CD4-positive, alpha-beta T cell treated with Interleukin-6 at 100 ng/mL for 8 hours (primary cell): ENCODE results near the gene SAMD13.

Experiments used
- DNase-seq: peaks from one replicate; pipeline ENCODE4 v3.0.0-alpha.2; 2020; ENCODE audit warnings: mixed read lengths, low spot score

The SAMD13 gene

DNA sequence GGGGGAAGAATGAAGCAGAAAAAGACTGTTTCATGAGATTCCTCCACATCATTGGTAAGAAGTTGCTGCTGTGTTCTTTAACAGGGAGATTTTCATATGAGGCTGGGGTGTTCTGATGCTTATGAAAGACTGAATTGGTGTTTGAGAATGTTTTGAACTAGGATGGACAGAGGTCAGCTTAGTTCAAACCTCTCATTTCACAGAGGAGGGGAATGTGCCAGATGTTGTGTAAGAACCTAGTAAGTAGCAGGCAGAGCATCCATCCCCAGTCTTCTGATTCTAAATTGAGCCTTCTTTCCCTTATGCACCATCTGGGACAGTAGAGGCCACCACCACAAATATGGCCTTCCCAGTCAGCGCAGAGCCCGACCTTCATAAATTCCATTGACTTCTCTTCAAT lies 43.7 kb downstream of the SAMD13 start:
- DNase-seq, result no peak

DNA sequence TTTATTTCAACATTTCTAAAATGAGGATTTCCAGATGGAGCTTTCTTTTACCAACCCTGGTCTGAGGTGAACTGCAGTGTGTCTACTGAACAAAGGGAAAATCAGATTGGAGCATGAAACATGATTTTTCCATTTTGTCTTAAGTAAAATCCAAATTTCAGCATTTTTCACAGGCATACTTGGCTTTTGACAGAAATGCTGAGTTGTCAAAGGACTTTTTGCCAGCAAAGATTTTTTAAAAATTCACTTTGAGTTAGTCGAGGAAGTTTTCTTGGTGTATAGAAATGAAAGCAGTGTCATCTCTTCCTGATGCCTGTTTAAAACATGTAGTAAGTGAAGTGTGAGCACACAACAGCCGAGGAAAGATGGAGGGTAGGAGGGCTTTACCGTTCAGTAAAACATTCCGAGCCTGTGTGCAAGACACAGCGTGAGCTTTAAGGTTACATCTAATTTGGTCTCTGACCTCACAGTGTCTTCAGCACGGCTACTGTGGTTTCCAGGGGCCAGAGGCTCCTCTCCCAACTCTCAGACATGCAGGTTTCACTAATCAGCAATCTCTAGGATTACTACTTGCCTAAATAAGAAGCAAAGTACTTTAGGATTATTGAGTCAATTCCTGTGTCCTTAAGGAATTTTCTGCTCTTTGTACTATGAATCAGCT lies 45.9 kb downstream of the SAMD13 start:
- no peak for DNase-seq

DNA sequence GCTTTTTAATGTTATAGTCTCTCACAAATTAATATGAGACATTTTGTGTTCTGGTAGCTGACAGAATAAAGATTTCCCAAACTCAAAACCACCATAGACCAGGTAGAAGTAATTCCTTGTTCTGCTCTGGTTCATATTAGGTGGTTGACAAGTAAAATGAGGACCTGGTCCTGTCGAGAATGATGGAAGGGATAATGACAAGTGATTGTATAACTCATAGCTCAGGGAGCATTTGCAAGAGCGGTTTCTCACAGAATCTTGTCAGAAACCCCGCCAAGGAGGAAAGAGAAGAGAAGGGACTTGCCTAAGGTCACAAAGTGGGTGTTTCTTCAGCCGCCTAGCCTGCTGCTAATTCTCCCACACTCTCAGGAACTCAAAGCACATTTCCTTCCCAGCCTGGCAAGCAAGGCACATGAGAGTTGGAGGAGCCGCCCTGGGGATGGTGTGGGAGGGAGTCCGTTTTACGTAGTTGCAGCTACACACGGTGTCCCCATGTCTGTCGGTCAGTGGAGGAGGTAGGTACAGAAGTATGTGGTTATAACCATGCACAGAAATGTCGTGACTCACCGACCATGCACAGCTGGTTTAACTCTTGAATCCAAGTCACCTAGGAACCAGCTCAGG lies 46.5 kb downstream of the SAMD13 start:
- DNase-seq, result no peak

DNA sequence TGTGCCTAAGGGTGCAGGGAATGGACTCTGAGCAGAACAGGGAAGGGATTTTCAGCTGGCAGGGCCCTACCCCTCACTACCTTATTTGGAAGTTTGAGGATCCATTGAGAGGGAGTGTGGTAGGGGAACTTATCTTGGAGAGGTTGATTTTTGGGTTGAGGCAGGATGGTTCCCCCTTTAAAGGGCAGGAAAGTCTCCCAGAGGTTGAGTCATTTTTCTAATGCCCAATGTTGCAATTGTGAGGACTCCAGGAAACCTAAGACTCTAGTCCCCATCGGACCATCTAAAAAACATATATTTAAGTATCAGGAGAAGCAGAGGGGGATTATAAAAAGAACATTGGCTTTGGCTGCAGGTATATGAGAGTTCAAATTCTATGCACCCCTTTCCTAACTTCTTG lies 47.3 kb downstream of the SAMD13 start:
- no peak for DNase-seq

DNA sequence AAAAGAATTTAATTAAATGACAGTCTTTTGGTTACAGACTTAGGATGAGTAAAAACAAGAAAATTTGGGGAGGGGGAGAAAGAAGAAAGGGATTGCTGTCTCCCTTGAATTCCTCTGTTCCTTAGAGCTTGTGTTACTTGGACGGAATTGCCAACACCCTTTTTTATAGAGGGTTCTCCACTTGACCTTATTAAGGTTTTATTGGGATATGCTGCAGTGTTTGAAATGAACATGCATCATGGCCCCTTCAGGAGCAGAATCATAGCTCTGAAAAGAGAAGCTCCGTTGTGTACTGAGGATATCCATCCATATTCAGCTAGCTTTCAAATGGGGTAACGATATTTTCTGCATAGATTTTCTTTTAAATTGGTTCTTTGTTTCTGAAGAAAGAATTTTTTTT lies 48.6 kb downstream of the SAMD13 start:
- DNase-seq, result no peak

DNA sequence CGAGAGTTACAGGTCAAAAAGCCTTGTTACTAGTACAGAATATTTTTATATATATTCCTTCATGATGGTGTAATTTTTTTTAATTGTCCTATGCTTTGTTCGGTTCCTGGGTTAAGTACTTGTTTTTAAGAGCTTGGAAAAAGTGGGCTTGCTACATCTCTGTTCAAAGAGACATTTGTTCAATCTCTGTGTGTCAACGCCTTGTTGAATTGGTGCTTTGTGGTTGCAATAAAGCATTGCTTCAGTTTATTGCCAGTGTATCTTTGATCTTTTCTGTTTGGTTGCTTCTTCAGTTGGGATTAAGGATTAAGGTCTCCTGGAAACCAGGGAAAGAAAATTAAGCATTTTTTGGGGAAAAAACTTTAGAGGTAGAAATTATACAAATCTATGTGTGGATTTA lies 49.0 kb downstream of the SAMD13 start:
- no peak for DNase-seq

DNA sequence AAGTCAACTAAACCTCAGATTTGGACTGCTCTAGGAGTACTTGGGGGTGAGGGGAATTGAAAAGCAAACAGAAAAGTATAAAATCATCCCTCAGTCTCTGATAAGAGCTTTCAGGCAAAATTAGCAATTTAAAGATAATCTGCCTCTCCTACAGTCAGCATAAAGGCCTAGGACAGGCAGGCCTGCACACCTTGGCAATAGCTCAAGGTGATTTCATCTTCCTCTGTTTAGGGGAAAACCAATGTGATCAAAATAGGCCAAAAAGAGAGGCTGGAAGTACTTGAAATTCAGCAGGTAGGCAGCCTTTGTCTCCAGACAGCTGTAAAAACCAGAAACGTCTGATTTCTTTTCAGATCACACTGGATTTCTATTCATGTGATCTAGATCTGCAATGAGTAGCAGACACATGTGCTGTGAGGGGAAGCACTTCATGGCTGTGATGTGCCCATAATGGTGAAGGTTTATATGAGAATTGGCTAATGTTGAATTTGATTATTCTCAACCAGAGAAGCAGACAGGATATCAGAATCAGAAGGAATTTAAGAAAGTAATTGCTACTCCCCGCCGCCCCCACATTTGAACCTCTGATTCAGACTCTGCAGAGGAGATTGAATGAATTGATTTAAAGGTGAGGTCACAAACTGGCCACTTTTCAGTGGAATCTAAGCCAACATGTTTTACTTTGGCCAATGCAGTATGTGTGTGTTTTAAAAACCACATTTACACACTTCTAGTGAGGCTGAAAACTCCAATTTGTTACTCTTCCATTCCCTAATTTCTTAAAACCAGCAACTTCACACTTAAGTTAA lies 51.0 kb downstream of the SAMD13 start:
- no peak for DNase-seq

DNA sequence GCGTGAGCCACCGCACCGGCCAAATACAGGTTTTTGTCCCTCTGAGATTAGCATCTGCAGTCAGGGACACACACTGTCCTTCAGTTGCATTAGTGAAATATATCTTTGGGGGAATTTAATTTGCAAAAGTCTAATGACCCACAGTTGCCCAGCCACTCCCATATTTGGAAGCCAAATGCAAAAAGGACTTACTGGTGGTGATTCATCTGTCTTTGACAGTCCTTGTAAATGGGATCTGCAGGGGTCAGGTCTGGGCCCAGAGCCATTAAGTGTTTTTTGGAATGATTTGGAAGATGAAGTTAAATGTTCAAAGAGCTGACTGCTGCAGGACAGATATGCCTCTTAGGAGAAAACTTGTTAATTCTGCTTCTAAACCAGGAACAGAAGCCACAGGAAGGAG lies 52.2 kb downstream of the SAMD13 start:
- DNase-seq, result no peak

DNA sequence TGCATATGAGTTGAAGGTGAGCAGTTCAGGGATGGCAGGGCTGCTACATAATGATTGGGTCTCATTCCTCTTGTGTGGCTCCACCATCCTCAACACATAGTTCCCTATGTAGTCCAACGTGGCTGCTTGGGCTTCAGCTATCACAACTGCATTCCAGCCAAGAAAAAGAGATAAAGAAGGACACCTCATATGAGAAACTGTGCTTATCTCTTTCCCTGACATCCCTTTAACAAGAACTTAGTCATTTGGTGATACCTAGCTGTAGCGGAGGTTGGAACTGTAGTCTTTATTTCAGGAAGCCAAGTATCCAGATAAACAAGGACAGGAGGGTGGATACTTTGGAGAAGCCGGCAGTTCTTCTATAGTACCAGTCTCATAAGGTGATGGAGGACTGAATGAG lies 54.0 kb downstream of the SAMD13 start:
- DNase-seq, result no peak

DNA sequence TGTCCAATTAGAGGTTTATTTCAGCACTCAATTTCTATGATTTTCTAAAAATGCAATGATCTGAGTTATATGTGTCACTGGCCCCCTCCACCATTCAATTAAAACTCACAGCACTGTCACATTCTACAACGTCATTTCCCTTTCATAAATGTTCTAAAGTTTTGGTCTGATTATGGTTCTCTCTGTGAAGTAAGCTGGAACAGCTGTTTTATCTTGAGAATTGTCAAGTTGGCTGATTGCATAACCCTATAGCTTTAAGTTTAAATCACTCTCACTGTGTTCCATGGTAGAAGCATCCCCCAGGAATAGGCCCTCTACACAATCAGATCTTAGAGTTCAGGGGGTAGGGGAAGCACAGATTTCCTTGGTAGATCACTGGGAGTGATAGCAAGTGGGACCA lies 55.4 kb downstream of the SAMD13 start:
- no peak for DNase-seq

DNA sequence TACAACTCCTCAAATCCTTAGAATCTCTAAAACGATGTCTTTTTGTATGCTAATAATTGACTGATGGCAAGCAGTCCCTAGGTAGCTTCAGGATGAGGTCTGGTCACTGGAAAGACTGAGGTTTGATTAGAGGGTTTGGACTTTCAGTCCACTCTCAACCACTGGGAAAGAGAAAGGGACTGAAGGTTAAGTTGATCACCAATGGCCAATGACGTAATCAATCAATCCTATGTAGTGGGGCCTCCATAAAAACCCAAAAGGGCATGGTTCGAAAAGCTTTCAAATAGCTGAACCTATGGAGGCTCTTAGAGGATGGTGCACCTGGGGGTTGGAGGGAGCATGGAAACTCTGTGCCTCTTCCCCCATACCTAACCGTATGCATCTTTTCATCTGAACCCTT lies 57.2 kb downstream of the SAMD13 start:
- no peak for DNase-seq

DNA sequence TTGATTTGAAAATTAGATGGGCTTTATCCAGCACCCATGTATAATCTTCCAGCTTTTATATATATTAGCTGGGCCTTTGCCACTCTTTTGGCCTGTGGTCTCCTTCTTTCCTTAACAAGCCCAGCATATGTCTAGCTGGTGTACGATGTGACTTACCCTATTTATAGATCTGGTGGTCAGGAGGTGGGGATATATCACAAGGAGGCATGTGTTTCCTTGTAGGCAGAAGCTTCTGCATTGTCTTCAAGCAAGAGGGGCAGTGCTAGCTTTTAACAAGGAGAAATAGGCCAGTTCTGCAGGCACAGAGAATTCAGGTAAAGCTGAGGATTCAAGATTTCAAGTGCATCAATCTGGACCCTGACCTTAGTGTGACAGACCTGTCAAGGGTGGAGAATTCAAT lies 58.8 kb downstream of the SAMD13 start:
- no peak for DNase-seq

DNA sequence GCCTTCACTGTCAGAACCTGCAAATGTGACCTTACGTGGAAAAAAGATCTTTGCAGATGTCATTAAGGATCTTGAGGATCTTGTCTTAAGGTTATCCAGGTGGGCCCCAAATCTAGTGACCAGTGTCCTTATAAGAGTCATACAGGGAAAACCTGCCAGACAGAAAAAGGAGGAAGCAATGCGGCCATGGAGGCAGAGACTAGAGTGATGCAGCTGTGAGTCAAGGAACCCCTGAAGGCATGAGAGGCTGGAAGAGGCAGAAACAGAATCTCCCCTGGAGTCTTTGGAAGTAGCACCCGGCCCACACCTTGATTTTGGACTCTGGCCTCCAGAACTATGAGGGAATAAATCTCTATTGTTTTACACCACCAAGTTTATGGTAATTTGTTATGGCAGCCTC lies 60.3 kb downstream of the SAMD13 start:
- DNase-seq, result no peak

DNA sequence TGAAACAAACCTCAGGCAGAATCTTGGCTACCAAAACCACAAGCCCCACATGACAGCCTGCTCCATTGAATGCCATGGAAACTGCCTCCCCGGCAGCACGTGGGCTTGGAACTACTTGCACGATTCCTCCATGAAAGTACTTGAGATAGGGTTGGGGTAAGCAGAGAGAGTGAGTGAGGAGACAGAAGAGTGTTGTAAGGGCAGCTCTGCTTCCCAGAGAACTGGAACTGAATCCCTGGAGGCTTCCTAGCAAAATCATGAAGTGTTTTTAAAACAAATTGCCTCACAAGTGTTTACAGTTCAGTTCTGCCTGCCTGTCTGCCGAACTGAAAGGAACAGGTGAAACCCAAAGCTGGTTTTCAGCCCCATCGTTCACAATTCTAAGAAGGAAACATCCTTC lies 61.5 kb downstream of the SAMD13 start:
- no peak for DNase-seq

DNA sequence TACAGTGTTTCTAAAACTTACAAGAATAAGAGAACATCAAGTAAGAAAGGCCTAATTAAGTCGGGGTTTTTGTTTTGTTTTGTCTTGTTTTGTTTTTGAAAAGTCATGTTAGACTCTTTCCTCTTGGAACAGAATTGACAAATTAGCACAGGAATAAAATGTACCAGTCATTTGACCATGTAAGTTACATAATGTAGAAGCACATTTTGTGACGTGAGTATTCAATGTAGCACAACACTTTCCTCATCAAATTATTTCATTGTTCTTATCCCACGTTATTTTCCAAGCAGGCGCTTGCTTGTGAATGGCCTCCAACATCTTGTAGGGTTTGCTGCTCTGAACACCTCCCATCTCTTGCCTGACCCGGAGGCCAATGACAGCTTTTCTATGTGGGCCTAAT lies 62.1 kb downstream of the SAMD13 start:
- DNase-seq, result no peak

DNA sequence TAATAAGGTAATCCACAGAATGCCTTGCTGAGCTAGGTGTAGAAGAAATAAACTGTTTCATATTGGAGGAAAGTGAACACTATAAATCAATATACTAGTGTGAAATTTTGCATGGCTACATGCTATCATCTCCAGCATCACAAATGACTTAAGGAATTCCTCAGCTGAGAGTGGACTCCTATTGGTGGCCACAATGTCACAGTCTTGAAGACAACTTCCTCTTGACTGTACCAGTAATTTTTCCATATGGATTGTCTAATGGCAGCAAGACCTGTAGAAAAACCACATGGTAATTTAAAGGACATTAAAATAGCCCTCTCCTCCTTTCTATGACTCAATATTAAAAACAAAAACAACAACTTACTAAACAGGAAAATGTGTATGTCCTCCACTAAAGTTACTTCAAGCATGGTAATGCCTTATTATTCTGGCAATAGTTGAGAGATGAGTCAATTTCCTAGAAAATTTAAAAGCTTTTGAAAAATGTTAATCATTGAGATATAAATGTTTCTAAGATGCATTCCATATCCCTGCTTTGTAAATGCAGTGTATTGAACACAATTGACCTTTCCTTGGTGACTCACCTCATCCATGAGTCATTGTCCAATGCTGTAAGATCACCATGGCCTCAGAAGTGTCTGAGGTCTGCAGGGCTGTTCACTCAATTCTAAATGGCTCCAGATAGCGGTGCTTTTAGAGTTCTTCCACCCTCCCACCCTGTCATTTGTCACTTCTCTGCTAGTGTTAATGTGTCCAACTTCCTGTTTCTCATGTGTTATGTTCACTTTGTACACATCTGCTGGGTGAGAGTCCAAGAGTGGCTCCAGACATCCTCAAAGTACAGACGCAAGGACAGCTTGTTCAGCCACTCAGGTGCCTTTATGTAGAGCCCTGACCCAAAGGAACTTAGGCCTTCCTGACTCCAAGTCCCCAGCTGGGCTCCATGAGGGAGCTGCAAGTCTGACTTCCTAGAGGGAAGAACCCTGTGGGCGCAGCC lies 64.0 kb downstream of the SAMD13 start:
- DNase-seq, result no peak

DNA sequence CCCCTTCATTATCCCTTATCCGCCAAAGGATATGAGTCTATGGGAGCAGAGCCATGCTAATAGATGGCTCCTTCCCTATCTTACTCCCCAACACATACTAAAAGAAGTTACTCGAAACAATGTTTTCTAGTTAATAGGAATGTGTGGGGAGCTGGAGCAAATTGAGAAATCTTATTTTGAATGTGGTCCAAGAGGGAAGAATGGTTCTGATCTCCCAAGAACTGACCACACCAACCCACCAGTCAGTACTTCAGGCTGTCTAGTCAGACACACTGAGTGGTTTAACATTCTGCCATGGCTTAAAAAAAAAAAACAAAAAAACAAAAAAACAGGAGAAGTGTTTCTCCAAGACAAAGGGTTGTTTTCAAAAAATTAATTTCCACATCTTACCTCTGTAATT lies 65.3 kb downstream of the SAMD13 start:
- no peak for DNase-seq

DNA sequence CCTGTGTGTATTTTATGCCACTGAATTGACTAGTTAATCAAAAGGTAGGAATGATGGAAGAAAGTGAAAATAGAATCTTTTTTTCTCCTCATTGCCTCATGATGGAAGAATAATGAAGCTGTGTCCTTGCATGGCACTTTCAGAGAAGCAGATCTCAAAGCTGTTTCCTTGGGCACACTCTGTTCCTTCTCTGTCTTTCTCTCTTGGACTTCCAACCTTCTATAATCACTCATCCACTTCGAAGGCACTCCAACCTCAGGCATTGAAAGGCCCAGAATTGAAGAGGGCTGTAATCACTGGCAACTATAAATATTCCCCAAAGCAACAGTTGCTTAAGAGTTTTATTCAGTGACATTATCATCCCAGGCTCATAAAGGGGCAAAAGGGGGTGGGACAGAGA lies 65.7 kb downstream of the SAMD13 start:
- no peak for DNase-seq

DNA sequence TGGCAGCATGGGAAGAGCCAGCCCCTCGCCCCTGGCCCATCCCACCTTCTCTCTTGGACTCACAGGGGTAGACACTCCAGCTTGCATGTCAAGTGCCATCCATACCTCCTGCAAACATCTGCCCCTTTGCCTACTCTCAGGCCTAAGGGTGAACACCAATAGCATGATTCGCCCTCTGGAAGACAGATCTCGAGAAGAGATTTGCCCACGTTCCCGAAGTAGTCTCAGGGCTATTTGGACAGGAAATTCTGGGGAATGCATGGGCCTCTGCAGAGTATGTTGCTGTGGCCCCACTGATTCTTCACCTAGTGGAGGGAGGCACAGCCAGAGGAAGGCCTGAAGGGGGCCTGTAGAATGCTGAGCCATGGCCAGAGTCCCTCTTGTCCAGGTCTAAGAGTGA lies 66.9 kb downstream of the SAMD13 start:
- DNase-seq, result no peak

DNA sequence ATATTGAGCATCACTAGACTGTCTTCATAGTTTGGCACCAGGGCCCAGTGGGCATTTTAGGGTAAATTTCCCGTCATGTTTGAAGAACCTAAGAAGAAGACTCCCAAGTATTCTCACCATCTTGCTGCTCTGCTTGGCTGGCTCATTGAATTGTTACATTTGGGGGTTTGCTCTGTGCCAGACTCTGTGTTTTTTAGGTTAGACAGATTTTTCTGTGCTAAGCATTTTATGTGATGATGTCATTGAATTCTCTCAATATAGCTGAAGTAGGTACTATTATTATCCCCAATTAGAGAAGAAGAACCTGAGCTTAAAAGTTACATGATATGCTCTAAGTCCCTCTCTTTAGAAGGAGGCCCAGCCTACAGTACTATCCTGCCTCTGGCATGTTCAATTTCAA lies 68.8 kb downstream of the SAMD13 start:
- DNase-seq, result no peak

DNA sequence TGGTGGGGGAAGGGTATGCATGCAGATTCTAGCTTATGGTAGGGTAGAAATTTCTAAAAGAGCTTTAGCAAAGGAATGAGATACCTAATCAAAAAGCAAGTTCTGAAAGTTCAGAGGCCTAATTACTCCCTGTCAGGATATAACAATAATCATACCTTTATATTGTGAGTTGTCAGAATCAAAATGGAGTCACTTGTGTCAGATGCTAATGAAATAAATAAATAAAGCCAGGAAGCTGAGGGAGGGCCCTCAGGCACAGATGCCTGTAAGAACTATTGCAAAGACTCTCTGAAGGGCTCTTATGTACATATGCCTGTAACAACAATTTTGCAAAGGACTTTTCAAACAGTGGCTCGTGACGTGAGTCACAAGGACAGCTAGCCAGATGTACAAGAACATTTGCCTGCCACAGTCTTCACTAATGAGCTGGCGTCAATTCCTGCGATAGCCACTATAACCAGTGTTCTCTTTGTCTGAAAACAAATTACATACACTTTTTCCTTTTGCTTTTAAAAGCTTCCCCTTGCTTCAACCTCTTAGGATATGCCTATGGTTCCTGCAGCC lies 69.4 kb downstream of the SAMD13 start:
- no peak for DNase-seq
